LNCaP clone FGC (cell line): ENCODE data around the gene CCSER2.
"Not testable (repeated sequence)": the region's sequence is repeated elsewhere in the genome, so short reads cannot be mapped to it uniquely, and the experiment has no call there.

Experiments
- DNase-seq: peaks from one replicate; pipeline ENCODE4 v3.0.0-alpha.2; 2011; ENCODE audit warnings: low read depth
- H3K4me3 ChIP-seq: 2 replicates; pipeline ENCODE4 v1.5.1; 2011; ENCODE audit warnings: mild to moderate bottlenecking, low read depth, low read length, control low read depth
- CTCF ChIP-seq: IDR thresholded peaks from 2 replicates; pipeline ENCODE4 v1.5.1; 2012; ENCODE audit warnings: mild to moderate bottlenecking; ENCODE audit not compliant: control insufficient read depth, insufficient read depth; ENCODE audit errors: extremely low read depth

Gene CCSER2

DNA sequence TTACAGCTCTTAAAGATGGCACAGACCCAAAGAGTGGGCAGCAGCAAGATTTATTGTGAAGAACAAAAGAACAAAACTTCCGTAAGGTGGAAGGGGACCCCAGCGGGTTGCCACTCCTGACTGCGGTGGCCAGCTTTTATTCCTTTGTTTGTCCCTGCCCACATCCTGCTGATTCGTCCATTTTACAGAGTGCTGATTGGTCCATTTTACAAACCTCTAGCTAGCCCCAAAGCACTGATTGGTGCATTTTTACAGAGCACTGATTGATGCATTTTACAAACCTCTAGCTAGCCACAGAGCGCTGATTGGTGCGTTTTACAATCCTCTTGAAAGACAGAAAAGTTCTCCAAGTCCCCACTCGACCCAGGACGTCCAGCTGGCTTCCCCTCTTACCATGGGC, 16.8 kb upstream of the CCSER2 start:
- no peak for DNase-seq
- no peak overlapping the region for H3K4me3 ChIP-seq
- TF ChIP-seq CTCF = no peak

DNA sequence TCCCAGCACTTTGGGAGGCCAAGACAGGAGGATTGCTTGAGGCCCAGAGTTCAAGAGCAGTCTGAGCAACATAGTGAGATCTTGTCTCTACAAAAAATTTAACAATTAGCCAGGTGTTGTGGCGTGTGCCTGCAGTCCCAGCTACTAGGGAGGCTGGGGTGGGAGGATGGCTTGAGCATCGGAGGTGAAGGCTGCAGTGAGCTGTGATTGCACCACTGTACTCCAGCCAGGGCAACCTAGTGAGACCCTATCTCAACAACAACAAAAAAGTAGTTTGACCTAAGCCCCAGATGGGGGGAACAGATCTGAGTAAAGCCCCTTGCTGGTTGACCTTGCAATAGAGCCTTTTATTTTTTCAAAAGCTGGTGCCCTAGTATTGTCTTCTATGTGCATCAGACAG, 15.6 kb upstream of the CCSER2 start:
- TF ChIP-seq CTCF = no peak
- H3K4me3 ChIP-seq = no peak overlapping the region
- no peak for DNase-seq

DNA sequence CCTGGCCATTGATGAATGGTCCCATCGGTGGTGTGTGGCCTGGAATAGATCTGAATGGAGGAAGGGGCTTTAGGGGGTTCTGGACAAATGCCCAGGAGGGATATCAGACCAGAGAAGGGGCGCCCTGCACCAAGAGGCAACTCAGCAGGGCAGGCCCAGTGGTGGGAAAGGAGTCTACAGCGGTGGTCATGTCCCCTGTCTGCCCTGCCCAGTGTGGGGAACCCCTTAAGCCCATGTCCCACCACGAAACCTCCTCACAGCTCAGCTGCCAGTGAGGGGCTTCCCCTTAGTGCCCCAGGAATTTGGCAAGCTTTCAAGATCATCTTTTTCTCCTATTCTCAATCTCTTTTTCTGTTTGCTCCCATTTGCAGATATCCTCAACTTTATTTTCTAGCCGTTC, 14.1 kb upstream of the CCSER2 start:
- DNase-seq = no peak
- TF ChIP-seq CTCF = no peak

DNA sequence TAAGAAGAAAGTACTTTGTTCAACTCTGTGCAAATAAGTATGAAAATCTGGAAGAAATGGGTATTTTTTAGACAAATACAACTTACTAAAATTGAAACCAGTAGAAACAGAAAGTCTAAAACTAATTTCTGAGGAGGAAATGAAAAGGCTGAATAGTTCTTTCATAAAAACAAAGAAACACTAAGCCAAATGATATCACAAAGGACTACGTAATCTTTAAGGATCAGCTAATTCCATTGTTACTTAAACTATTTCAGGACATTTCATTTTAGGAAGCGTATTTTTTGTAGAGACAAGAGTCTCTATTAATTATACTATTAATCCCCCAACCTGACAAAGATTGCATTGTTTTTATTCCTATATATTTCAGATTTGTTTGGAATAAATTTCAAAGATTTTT, 11.2 kb upstream of the CCSER2 start:
- no peak for DNase-seq
- no peak for TF ChIP-seq CTCF
- no peak overlapping the region for H3K4me3 ChIP-seq

More for the DNA sequence above, 14.1 kb upstream of the CCSER2 start:
- H3K4me3 ChIP-seq = no peak overlapping the region

- DNase-seq = no peak
- no peak overlapping the region for H3K4me3 ChIP-seq
- TF ChIP-seq CTCF = no peak
Measured at GRCh38 chr10:84321902-84322301, 6.5 kb upstream of the CCSER2 start.

- DNase-seq, H3K4me3 ChIP-seq: not testable (repeated sequence)
Measured at GRCh38 chr10:84323566-84323965, 4.8 kb upstream of the CCSER2 start.

DNA sequence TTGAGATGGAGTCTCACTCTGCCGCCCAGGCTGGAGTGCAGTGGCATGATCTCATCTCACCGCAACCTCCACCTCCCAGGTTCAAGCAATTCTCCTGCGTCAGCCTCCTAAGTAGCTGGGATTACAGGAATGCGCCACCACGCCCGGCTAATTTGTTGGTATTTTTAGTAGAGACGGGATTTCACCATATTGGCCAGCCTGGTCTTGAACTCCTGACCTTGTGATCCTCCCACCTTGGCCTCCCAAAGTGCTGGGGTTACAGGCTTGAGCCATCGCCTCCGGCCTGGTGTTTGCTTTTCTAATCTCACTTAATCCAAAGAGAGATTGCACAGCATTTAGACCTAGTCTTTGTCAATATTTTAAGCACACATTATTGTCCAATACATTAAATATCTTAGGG, 1.4 kb upstream of the CCSER2 start:
- H3K4me3 ChIP-seq, DNase-seq: not testable (repeated sequence)

DNA sequence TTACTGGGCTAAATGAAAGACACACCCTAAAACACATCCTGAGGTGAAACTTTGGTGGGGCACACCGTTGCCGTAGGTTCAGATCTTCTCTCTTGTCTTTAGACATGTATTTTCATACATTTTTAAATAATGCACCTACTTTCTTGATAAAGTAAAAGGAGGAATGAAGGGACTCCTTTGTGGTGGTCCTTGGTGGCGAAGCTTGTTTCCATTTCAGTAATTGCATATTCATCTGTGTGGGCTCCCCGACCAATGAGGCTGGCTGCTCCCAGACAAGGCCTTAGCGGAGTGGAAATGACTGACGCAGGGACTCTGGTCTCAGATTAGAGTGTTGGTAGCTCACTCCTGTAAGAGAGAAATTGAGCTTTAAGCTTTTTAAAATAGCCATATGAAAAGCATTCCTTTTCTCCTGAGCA, 815 bp downstream of the CCSER2 start:
- peak overlapping the region; percentile 54 for H3K4me3 ChIP-seq
- no peak for TF ChIP-seq CTCF
- no peak for DNase-seq
